ENCODE data around the gene HES2. TPM values are rescaled to one million over a fixed set of nuclear protein-coding genes. Genes with fewer than 3 reads are reported as not detected.

Gene HES2
- total and polyA plus RNA-seq, 2 experiments from 2014 or later = 0.27 to 1.2 TPM

DNA sequence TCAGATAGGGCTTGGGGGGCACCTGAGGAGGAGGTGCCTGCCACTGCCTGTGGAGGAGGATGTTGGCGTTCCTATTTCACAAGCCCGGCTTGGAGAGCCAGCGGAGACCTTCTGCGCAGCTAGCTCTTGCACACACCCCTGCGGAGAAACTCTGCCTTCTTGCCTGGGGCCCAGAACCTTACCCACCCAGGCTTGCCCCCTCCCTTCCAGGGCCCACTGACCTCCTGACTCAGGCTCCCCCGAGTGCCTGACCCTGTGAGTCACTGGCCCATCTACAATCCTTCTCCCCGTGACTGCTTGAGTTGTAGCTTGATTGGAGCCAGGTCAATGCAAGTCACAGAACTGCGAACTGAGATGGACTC is 3.4 kb downstream of the HES2 start:
- Histone ChIP-seq H3K27ac (no peak overlapping the region), H3K4me1 (ENCODE audit: insufficient read depth) (peaks cover 29% of the 10 kb centered on the region), H3K27me3 (peaks cover 56% of the 10 kb centered on the region), H3K4me2 (no peak overlapping the region), H4K20me1 (ENCODE audit: insufficient read depth, poor library complexity, severe bottlenecking) (no peaks in the 10 kb centered on the region), H3K4me3 (no peak overlapping the region), H3K9me2 (replicated peaks; ENCODE audit: insufficient read depth) (no peaks in the 10 kb centered on the region), H3K9me3 (ENCODE audit: low read depth) (no peaks in the 10 kb centered on the region), H3K36me3 (replicated peaks; ENCODE audit: insufficient read depth, low read depth) (no peaks in the 10 kb centered on the region), H2AFZ (no peak overlapping the region), H3K79me2 (no peaks in the 10 kb centered on the region)
- no peak for DNase-seq (ENCODE audit: low spot score)
- TF ChIP-seq, protein P1, sequence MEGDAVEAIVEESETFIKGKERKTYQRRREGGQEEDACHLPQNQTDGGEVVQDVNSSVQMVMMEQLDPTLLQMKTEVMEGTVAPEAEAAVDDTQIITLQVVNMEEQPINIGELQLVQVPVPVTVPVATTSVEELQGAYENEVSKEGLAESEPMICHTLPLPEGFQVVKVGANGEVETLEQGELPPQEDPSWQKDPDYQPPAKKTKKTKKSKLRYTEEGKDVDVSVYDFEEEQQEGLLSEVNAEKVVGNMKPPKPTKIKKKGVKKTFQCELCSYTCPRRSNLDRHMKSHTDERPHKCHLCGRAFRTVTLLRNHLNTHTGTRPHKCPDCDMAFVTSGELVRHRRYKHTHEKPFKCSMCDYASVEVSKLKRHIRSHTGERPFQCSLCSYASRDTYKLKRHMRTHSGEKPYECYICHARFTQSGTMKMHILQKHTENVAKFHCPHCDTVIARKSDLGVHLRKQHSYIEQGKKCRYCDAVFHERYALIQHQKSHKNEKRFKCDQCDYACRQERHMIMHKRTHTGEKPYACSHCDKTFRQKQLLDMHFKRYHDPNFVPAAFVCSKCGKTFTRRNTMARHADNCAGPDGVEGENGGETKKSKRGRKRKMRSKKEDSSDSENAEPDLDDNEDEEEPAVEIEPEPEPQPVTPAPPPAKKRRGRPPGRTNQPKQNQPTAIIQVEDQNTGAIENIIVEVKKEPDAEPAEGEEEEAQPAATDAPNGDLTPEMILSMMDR (IDR thresholded peaks at IDR 0.05; ENCODE audit: poor library complexity) = no peak
- no peak for TF ChIP-seq EZH2 (IDR thresholded peaks at IDR 0.05; ENCODE audit: borderline replicate concordance)
- no peak for TF ChIP-seq EZH2phosphoT487 (IDR thresholded peaks at IDR 0.05; ENCODE audit: low read depth, severe bottlenecking, unreplicated experiment)
- WGBS (ENCODE audit: low lambda C conversion rate, missing lambda C conversion rate) = 56% methylated on average over 3 of the region's 8 CpGs

DNA sequence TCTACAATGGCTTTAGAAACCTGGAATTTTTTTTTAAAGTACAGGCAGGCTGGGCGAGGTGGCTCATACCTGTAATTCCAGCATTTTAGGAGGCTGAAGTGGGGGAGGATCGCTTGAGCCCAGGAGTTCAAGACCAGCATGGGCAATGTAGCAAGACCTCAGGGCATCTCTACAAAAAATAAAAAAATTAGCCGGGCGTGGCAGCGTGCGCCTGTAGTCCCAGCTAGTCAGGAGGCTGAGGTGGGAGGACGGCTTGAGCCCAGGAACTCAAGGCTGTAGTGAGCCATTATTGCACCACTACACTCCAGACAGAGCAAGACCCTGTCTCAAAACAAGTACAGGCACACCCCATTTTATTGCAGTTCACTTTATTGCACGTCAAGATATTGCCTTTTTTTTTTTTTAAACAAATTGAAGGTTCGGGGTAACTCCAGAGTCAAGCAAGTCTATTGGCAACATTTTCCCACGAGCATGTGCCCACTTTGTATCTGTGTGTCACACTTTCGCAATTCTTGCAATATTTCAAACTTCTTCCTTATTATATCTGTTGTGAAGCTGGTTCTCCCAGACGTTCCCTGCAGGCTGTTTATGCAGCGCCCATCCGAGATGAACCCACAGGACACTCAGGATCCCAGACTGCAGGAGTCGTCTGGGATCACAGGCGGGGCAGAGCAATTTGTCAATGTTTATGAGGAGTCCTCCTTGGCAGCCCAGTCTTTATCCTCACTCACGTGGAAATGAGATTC is 4.7 kb downstream of the HES2 start:
- Histone ChIP-seq H3K27me3 (peaks cover 44% of the 10 kb centered on the region), H3K4me2 (peak overlapping the region; percentile 55), H3K9me3 (ENCODE audit: low read depth) (no peaks in the 10 kb centered on the region), H3K4me1 (ENCODE audit: insufficient read depth) (peaks cover 23% of the 10 kb centered on the region), H3K4me3 (no peak overlapping the region), H3K36me3 (replicated peaks; ENCODE audit: insufficient read depth, low read depth) (no peaks in the 10 kb centered on the region), H4K20me1 (ENCODE audit: insufficient read depth, poor library complexity, severe bottlenecking) (no peaks in the 10 kb centered on the region), H2AFZ (no peak overlapping the region), H3K79me2 (no peaks in the 10 kb centered on the region), H3K9me2 (replicated peaks; ENCODE audit: insufficient read depth) (no peaks in the 10 kb centered on the region), H3K27ac (peak overlapping the region; percentile 42)
- TF ChIP-seq EZH2 (IDR thresholded peaks at IDR 0.05; ENCODE audit: borderline replicate concordance) = no peak
- TF ChIP-seq, protein P1 (IDR thresholded peaks at IDR 0.05; ENCODE audit: poor library complexity) = no peak
- no peak for TF ChIP-seq EZH2phosphoT487 (IDR thresholded peaks at IDR 0.05; ENCODE audit: low read depth, severe bottlenecking, unreplicated experiment)
- no peak for DNase-seq (ENCODE audit: low spot score)
- 68% methylated on average over 17 of the region's 17 CpGs for WGBS (ENCODE audit: low lambda C conversion rate, missing lambda C conversion rate)

DNA sequence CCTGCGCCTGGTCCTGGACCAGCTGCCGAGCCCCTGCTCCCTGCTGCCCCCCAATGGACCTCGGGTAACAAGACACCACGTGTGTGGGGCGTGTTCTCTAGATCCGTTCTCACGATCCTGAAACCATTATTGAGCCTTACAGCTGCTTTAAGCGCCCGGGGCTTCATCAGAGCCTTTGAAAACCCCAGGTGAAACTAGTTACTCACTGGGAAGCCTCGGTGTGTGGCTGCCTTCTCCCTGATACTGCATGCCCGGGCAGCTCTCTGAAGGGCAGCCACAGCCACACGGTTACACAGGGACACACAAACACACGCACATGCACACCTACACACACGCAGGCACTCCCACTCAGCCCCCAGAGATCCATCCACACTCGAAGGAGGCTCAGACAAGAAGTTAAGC is 5.3 kb downstream of the HES2 start:
- Histone ChIP-seq H3K9me3 (ENCODE audit: low read depth) (no peaks in the 10 kb centered on the region), H3K9me2 (replicated peaks; ENCODE audit: insufficient read depth) (no peaks in the 10 kb centered on the region), H3K27me3 (peaks cover 38% of the 10 kb centered on the region), H3K4me3 (no peak overlapping the region), H3K36me3 (replicated peaks; ENCODE audit: insufficient read depth, low read depth) (no peaks in the 10 kb centered on the region), H4K20me1 (ENCODE audit: insufficient read depth, poor library complexity, severe bottlenecking) (no peaks in the 10 kb centered on the region), H3K79me2 (no peaks in the 10 kb centered on the region), H3K4me1 (ENCODE audit: insufficient read depth) (peaks cover 17% of the 10 kb centered on the region), H2AFZ (no peak overlapping the region), H3K4me2 (peak overlapping the region; percentile 55), H3K27ac (peak overlapping the region; percentile 42)
- DNase-seq (ENCODE audit: low spot score) = peak; percentile 69
- TF ChIP-seq, protein P1 (IDR thresholded peaks at IDR 0.05; ENCODE audit: poor library complexity) = peak; percentile 46
- TF ChIP-seq EZH2phosphoT487 (IDR thresholded peaks at IDR 0.05; ENCODE audit: low read depth, severe bottlenecking, unreplicated experiment) = no peak
- 9% methylated on average over 15 of the region's 15 CpGs for WGBS (ENCODE audit: low lambda C conversion rate, missing lambda C conversion rate)
